ENCODE results near the gene NOX4.
"Not testable (repeated sequence)": the region's sequence is repeated elsewhere in the genome, so short reads cannot be mapped to it uniquely, and the experiment has no call there.

GRCh38 chr11:89337100-89337650 is 154.0 kb downstream of the NOX4 start:
- TF ChIP-seq FOXM1 (IDR thresholded peaks at IDR 0.05; ENCODE audit: borderline replicate concordance); FOXA1 (IDR thresholded peaks at IDR 0.05); FOXK2 (IDR thresholded peaks at IDR 0.05); L3MBTL2 (conservative IDR thresholded peaks at IDR 0.05); SUZ12 (IDR thresholded peaks at IDR 0.05); PKNOX1 (IDR thresholded peaks at IDR 0.05); TARDBP (IDR thresholded peaks at IDR 0.05); ZNF384 (IDR thresholded peaks at IDR 0.05); HDGF (IDR thresholded peaks at IDR 0.05; ENCODE audit: borderline replicate concordance); LEF1 (IDR thresholded peaks at IDR 0.05; ENCODE audit: borderline replicate concordance): not testable (repeated sequence)
